Activated gamma-delta T cell treated with Interleukin-2 at 50 U/mL for 16 hours (primary cell): ENCODE data around the gene MLNR.

Experiments
- DNase-seq: peaks from one replicate; pipeline ENCODE4 v3.0.0-alpha.2; 2020

MLNR gene

GRCh38 chr13:49220036-49220855 is at the start of gene MLNR:
MLNR (plus strand) TSS chr13:49220338; CDS start chr13:49220338, 0 bp downstream.
- DNase-seq, result peak; percentile 36

DNA sequence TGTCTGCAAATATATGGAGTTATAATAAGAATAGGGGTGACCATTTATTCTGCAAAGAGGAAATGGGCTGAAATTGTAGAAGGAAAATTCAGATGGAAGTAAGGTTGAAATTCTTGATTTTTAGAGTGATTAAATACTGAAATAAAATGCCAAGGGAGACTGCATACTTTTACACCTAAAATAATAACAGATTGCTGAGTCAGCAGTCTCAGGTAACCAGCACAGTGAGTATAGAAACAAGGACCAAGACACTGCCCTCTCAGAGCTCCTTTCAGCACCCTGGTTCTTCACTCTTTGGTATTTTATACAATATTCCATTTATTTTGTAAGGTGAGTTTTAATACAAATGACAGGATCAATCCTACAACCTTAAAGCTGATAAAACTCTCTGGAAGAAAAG is 48.8 kb upstream of the MLNR start:
- DNase-seq, result no peak

GRCh38 chr13:49183672-49184325 is 36.3 kb upstream of the MLNR start:
- no peak for DNase-seq

GRCh38 chr13:49184621-49185020 is 35.5 kb upstream of the MLNR start:
- DNase-seq, result no peak

GRCh38 chr13:49185264-49185663 is 34.9 kb upstream of the MLNR start:
- DNase-seq, result no peak

- no peak for DNase-seq
These were observed 29.2 kb upstream of the MLNR start for GRCh38 chr13:49190901-49191300.

- no peak for DNase-seq
These were observed 13.5 kb upstream of the MLNR start for GRCh38 chr13:49206641-49207040.

- no peak for DNase-seq
These were observed 11.5 kb upstream of the MLNR start for GRCh38 chr13:49208619-49209018.

GRCh38 chr13:49210114-49210513 is 10.0 kb upstream of the MLNR start:
- no peak for DNase-seq

GRCh38 chr13:49210669-49211068 is 9.5 kb upstream of the MLNR start:
- DNase-seq, result no peak

DNA sequence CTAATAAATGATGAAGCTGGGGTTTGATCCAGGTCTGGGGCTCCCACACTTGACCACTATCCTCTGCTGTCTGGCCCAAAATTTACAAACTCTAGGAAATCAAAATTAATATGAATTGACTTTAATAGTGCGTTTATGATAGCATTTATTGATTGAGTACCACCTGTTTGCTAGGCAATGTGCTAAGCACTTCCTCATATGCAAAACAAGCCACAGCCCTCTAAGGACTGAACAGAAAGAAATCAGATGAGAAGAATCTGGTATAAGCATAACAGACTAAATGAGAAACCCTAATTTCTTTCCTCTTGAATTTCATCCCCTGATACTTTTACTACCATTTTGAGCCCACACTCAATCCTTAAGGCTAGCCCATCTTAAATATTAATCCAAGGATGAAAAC is 6.6 kb upstream of the MLNR start:
- DNase-seq, result no peak

DNA sequence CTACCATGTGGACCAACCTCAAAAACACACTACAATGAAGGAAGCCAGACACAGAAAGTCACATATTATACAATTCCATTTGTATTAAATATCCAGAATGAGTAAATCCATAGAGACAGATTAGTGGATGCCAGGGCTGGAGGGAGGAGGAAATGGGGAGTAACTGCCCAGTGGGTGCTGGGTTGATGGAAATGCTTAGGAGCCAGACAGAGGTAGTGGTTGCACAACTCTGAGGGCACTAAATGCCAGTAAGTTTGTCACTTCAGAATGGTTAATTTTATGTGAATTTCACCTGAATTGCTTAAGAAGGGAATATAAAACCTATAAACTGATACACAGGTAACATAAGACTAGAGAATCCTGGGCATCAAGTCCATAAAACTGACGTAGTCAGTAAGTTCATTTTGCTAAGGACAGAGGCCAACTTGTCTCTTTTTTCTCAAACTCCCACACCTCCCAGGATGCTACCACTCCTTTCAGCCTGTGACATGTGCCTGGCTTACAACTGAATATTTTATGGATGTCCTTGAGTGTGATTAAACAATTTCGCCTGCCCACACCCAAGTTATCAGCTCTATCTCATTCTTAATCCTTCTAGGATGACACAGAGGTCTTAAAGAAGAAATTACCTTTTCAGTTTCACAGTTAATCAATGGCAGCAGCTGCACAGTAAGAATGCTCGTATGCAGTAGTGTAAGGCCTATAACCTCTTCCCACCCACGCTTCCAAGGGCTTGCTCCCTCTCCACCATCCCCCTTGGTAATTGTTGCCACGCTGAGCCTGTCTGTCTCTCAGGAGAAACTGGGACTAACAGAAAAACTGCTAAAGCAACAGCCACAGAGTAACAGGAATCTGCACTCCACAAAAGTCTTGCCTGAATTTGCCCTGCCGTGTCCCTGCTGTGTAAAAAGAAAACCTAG is 5.9 kb upstream of the MLNR start:
- DNase-seq, result no peak

DNA sequence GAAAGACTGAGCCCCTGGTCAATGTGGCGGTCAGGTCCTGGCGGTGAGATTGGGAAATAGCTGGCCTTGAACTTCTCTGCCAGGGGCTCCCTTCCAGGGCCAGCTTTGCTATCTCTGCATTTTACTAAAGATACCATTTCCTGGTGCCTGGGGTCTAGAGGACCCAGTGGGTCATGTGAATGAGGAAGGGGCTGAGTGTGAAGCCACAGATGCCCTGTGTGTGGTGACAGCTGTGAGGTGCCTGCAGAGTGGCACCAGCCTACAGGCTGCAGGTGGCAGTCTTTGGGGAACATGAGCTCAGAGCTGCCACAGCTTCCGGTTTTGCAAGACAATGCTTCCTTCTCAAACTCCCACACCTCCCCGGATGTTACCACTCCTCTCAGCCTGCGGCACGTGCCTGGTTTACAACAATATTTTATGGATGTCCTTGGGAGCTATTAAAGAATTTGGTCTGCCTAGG is 5.2 kb upstream of the MLNR start:
- DNase-seq, result peak; percentile 38

DNA sequence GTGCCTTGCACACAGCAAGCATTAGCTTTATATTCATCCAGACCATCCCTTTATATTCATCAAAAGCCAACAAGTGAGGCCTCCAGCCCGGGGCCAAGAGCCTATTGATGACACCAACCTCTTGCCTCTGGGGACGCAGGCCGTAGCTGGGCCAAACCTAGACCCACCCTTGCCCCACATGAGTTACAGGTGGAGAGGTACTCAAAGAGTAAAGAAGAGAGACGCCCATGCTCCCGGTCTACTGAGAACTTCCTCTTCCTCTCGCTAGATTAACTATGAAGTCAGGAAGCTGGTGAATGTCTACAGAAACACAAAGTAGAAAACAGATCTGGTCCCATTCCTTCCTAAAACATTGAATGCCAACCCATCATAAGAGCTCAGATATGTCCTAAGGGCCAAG is 3.8 kb upstream of the MLNR start:
- DNase-seq, result no peak

- no peak for DNase-seq
These were observed 2.1 kb upstream of the MLNR start for GRCh38 chr13:49217962-49218492.

DNA sequence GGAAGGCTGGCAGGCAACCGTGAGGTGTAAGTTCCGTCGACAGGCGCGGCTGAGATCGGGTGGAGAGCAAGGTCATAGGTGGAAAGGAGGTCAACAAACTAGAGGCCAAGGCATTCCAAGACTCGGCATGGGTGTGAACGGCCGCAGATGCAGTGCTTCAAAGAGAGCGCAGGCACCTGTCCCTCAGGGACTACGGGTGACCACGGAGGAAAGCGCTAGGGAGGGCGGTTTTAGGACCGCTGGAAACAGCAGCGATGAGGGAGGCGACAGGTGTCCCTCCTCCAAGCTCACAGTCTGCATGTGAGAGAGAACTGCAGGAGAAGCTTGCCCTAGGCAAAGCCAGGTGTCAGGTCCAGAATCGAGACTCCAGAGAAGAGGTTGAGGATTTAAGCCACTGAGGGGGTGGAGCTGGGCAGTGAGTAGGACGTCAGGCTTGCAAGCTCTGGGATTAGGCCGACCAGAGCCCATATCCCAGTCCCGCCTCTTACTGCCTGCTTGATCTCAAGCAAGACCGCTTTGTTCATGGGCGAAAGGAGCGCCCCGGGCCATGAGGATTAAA is 1.6 kb upstream of the MLNR start:
- DNase-seq, result no peak

DNA sequence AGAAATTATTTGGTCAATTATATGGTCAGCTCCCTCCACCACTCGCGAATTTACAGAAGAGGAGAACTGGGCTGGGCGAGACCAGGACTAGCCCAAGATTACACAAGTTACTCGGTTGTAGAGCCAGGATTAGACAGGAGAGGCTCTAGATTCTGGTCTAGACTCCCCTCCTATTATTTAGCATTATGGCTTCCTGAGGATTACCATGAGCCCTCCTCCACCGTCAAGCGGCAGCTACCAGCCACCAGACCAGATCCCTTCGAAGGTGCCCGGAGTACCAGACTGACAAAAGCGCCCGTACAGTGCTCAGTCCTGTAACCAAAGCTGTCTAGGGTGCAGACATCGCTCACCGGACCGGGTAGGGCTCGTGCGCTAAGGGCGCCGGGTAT is 497 bp upstream of the MLNR start:
- no peak for DNase-seq

GRCh38 chr13:49220856-49221589 is 885 bp downstream of the MLNR start:
- no peak for DNase-seq

- no peak for DNase-seq
These were observed 1.4 kb downstream of the MLNR start for GRCh38 chr13:49221590-49221965.

GRCh38 chr13:49225223-49226042 is 5.3 kb downstream of the MLNR start:
- DNase-seq, result no peak

DNA sequence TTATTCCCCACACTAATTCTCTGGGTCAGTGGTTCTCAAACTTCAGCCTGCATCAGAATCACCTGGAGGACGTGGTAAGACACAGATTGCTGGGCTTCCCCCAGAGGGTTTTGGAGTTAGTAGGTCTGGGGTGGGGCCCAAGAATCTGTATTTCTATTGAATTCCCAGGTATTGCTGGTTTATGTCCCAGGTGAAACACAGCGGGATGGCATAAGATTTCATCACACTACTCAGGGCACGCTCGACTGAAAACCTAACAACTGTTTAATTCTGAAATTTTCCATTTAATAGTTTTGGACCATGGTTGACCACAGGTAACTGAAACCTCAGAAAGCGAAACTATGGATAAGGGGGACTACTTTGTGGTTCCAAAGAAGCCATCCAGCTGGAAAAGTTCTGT is 6.5 kb downstream of the MLNR start:
- no peak for DNase-seq
